T47D (cell line): ENCODE data around the gene TSEN2.

Source experiments
- DNase-seq, 2 experiments: peaks; one replicate each; pipeline versions ENCODE4 v3.0.0 to v3.0.0-alpha.2; 2011 to 2012; ENCODE audit warnings: low read depth in 1 of 2, low spot score in 1 of 2
- JUND ChIP-seq: IDR thresholded peaks from 2 replicates; pipeline ENCODE4 v1.6.1; 2012; ENCODE audit warnings: low read depth
- in situ Hi-C: cut with HindIII; loops from 2 replicates; pipeline ENCODE4 v1.10.0; 2016; ENCODE audit warnings: low sequenced_read_pairs, low pct_unique_long_range_greater_than_20kb

The TSEN2 gene

GRCh38 chr3:12486001-12486400 lies 1.7 kb downstream of the TSEN2 start:
- no peak for TF ChIP-seq JUND
- no peak for DNase-seq
- in situ Hi-C loops = no loop called here

- TF ChIP-seq JUND = no peak
- DNase-seq = no peak
- in situ Hi-C loops = no loop called here
Observed at GRCh38 chr3:12486916-12487315, 2.6 kb downstream of the TSEN2 start.

- DNase-seq = no peak
- TF ChIP-seq JUND = no peak
- in situ Hi-C loops = no loop called here
Observed at GRCh38 chr3:12487336-12487735, 3.1 kb downstream of the TSEN2 start.

- no peak for TF ChIP-seq JUND
- in situ Hi-C loops = no loop called here
- DNase-seq = no peak
Observed at GRCh38 chr3:12487786-12488185, 3.5 kb downstream of the TSEN2 start.

GRCh38 chr3:12489368-12489767 lies 5.1 kb downstream of the TSEN2 start:
- TF ChIP-seq JUND = no peak
- in situ Hi-C loops = no loop called here
- no peak for DNase-seq

- in situ Hi-C loops = no loop called here
- DNase-seq = no peak
- TF ChIP-seq JUND = no peak
Observed at GRCh38 chr3:12489832-12490231, 5.6 kb downstream of the TSEN2 start.

GRCh38 chr3:12490547-12490946 lies 6.3 kb downstream of the TSEN2 start:
- DNase-seq = no peak
- in situ Hi-C loops = no loop called here
- TF ChIP-seq JUND = no peak

DNA sequence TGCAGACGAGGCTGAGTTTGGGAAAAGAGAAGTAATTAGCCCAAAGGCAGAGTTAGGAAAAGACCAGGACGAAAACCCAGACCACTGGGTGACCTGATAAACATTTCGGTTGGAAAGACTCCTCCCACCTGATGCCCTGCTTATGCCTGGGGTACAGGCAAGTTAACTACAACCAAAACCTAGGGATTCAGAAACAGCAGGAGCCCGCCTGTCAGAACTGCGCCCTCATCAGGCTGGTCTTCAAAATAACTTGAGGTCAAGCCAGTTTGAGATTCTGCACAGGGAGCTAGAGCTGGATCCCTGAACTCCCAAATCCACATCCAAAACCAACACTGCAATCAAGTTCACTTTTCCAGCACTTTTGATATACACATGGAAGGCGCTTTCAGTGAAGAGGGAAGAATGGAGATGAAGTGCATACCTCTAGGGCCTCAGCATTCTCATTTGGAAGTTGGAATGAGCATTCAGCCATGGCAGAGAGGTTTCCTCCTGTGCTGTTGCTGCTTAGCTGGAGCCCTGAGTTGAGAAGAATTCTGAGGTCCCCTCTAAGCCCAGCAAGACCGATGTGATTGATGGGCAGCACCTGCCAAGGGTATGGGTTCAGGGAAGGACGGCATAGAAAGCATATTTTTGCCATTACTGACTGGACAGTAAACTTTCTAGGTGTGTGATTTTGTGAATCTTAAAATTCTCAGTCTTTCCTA lies 11.6 kb downstream of the TSEN2 start:
- no peak for TF ChIP-seq JUND
- in situ Hi-C loops = no loop called here
- DNase-seq = peak in 1 of 2 experiments; percentile 11

DNA sequence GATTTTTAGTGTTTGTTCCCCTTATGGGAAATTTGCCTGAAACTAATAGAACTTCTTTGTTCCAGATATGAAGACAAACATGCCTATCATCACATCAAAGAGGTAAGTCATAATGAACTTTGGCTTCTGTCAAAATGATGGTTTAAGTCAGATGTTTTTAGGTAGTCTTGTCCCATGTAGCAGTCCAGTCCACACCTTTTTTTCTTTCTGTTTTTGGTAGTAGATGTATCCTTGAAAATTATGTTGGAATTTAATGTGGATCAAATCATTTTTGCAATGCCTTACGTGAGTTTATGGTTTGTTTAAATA lies 12.1 kb downstream of the TSEN2 start:
- TF ChIP-seq JUND = no peak
- DNase-seq = no peak
- in situ Hi-C loops = no loop called here

DNA sequence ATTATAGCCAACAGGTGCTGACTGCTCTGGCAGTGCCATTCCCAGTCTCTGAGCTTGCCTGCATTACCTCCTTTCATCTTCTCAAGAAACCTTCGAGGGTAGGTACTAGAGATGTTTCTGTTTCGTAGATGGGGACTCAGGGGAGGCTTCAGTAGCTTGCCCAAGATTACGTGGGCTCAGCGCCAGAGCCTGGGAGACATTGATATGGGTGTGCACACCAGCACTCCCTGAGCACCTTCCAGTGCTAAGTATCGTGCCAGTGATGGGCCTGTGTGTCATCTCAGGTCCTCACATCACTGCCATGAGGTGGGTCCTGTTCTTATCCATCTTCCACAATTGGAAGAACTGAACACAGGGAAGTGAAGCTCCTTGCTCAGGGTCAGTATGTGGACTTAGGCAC lies 15.2 kb downstream of the TSEN2 start:
- DNase-seq = no peak
- in situ Hi-C loops = no loop called here

GRCh38 chr3:12501360-12502020 lies 17.2 kb downstream of the TSEN2 start:
- DNase-seq = no peak
- in situ Hi-C loops = no loop called here
- no peak for TF ChIP-seq JUND

More for the DNA sequence above, 15.2 kb downstream of the TSEN2 start:
- TF ChIP-seq JUND = no peak

- TF ChIP-seq JUND = no peak
- in situ Hi-C loops = no loop called here
- no peak for DNase-seq
Observed at GRCh38 chr3:12503126-12503957, 19.1 kb downstream of the TSEN2 start.

- no peak for DNase-seq
- TF ChIP-seq JUND = no peak
- in situ Hi-C loops = no loop called here
Observed at GRCh38 chr3:12506201-12506709, 22.0 kb downstream of the TSEN2 start.
